ENCODE data around the gene CHODL.

DNA sequence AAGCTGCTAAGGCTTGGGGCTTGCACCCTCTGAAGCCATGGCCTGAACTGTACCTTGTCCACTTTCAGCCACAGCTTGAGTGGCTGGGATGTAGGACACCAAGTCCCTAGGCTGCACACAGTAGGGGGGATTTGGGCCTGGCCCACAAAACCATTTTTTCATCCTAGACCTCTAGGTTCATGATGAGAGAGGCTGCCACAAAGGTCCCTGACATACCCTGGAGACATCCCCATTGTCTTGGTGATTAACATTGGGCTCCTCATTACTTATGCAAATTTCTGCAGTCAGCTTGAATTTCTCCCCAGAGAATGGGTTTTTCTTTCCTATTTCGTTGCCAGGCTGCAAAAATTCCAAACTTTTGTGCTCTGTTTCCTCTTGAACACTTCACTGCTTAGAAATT, 26.3 kb upstream of the CHODL start:
- TF ChIP-seq, protein P1, sequence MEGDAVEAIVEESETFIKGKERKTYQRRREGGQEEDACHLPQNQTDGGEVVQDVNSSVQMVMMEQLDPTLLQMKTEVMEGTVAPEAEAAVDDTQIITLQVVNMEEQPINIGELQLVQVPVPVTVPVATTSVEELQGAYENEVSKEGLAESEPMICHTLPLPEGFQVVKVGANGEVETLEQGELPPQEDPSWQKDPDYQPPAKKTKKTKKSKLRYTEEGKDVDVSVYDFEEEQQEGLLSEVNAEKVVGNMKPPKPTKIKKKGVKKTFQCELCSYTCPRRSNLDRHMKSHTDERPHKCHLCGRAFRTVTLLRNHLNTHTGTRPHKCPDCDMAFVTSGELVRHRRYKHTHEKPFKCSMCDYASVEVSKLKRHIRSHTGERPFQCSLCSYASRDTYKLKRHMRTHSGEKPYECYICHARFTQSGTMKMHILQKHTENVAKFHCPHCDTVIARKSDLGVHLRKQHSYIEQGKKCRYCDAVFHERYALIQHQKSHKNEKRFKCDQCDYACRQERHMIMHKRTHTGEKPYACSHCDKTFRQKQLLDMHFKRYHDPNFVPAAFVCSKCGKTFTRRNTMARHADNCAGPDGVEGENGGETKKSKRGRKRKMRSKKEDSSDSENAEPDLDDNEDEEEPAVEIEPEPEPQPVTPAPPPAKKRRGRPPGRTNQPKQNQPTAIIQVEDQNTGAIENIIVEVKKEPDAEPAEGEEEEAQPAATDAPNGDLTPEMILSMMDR (IDR thresholded peaks at IDR 0.05; ENCODE audit: insufficient read depth, low read length), result no peak
- TF ChIP-seq GABPA (IDR thresholded peaks at IDR 0.05; ENCODE audit: low read depth) (no peak), POLR2AphosphoS5 (IDR thresholded peaks at IDR 0.05; ENCODE audit: low read depth) (no peak)
- TF ChIP-seq, protein P2, sequence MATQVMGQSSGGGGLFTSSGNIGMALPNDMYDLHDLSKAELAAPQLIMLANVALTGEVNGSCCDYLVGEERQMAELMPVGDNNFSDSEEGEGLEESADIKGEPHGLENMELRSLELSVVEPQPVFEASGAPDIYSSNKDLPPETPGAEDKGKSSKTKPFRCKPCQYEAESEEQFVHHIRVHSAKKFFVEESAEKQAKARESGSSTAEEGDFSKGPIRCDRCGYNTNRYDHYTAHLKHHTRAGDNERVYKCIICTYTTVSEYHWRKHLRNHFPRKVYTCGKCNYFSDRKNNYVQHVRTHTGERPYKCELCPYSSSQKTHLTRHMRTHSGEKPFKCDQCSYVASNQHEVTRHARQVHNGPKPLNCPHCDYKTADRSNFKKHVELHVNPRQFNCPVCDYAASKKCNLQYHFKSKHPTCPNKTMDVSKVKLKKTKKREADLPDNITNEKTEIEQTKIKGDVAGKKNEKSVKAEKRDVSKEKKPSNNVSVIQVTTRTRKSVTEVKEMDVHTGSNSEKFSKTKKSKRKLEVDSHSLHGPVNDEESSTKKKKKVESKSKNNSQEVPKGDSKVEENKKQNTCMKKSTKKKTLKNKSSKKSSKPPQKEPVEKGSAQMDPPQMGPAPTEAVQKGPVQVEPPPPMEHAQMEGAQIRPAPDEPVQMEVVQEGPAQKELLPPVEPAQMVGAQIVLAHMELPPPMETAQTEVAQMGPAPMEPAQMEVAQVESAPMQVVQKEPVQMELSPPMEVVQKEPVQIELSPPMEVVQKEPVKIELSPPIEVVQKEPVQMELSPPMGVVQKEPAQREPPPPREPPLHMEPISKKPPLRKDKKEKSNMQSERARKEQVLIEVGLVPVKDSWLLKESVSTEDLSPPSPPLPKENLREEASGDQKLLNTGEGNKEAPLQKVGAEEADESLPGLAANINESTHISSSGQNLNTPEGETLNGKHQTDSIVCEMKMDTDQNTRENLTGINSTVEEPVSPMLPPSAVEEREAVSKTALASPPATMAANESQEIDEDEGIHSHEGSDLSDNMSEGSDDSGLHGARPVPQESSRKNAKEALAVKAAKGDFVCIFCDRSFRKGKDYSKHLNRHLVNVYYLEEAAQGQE (IDR thresholded peaks at IDR 0.05; ENCODE audit: insufficient replicate concordance, low read depth), result no peak

Data from HL-60 (cell line).